H9 (cell line): ENCODE results near the gene ZNF784. TPM values are rescaled to one million over a fixed set of nuclear protein-coding genes. Genes with fewer than 3 reads are reported as not detected.

Source experiments
- DNase-seq: peaks from one replicate; pipeline ENCODE4 v3.0.0-alpha.2; 2017
- H2AFZ ChIP-seq: one replicate; pipeline ENCODE4 v1.6.1; 2013; ENCODE audit warnings: mild to moderate bottlenecking, low read length, control low read depth, moderate library complexity
- H2AK5ac ChIP-seq: 2 replicates; pipeline ENCODE4 v1.6.1; 2013; ENCODE audit warnings: low read length, control low read depth, mixed read lengths; ENCODE audit not compliant: insufficient read length
- H2BK120ac ChIP-seq: one replicate; pipeline ENCODE4 v1.6.1; 2013; ENCODE audit warnings: low read depth, mild to moderate bottlenecking, low read length, control low read depth, inconsistent platforms; ENCODE audit not compliant: poor library complexity, severe bottlenecking
- H2BK12ac ChIP-seq: 2 replicates; pipeline ENCODE4 v1.6.1; 2013; ENCODE audit warnings: low read length, control low read depth, mixed read lengths, low read depth; ENCODE audit not compliant: insufficient read length
- H2BK15ac ChIP-seq: 2 replicates; pipeline ENCODE4 v1.6.1; 2013; ENCODE audit warnings: low read depth, low read length, control low read depth
- H2BK20ac ChIP-seq: one replicate; pipeline ENCODE4 v1.6.1; 2013; ENCODE audit warnings: low read depth, mild to moderate bottlenecking, low read length, control low read depth, inconsistent platforms; ENCODE audit not compliant: poor library complexity, severe bottlenecking
- H2BK5ac ChIP-seq: 2 replicates; pipeline ENCODE4 v1.6.1; 2013; ENCODE audit warnings: low read length, control low read depth, mixed read lengths; ENCODE audit not compliant: insufficient read length
- H3K14ac ChIP-seq: 2 replicates; pipeline ENCODE4 v1.6.1; 2013; ENCODE audit warnings: low read length, control low read depth; ENCODE audit not compliant: insufficient read depth
- H3K18ac ChIP-seq: 2 replicates; pipeline ENCODE4 v1.6.1; 2013; ENCODE audit warnings: low read depth, mild to moderate bottlenecking, mixed read lengths, low read length, control low read depth; ENCODE audit not compliant: insufficient read length
- H3K23ac ChIP-seq: 2 replicates; pipeline ENCODE4 v1.6.1; 2013; ENCODE audit warnings: low read length, control low read depth, mixed read lengths, low read depth; ENCODE audit not compliant: insufficient read length
- H3K23me2 ChIP-seq: 2 replicates; pipeline ENCODE4 v1.6.1; 2013; ENCODE audit warnings: low read depth, mild to moderate bottlenecking, mixed read lengths, low read length, control low read depth; ENCODE audit not compliant: insufficient read length, poor library complexity, severe bottlenecking
- H3K27ac ChIP-seq: 2 replicates; pipeline ENCODE4 v1.5.1; 2013; ENCODE audit warnings: low read length, control low read depth, mixed read lengths, low read depth; ENCODE audit not compliant: insufficient read length
- H3K27me3 ChIP-seq: 2 replicates; pipeline ENCODE4 v1.6.1; 2013; ENCODE audit warnings: low read length, control low read depth, inconsistent platforms; ENCODE audit not compliant: insufficient read depth
- H3K4ac ChIP-seq: 2 replicates; pipeline ENCODE4 v1.6.1; 2013; ENCODE audit warnings: low read depth, mild to moderate bottlenecking, control low read depth, inconsistent platforms, low read length, moderate library complexity
- H3K4me1 ChIP-seq: 2 replicates; pipeline ENCODE4 v1.6.1; 2013; ENCODE audit warnings: low read length, control low read depth, inconsistent platforms; ENCODE audit not compliant: insufficient read depth
- H3K4me2 ChIP-seq: 2 replicates; pipeline ENCODE4 v1.6.1; 2013; ENCODE audit warnings: low read length, control low read depth, mixed read lengths; ENCODE audit not compliant: insufficient read length, insufficient read depth
- H3K56ac ChIP-seq: 2 replicates; pipeline ENCODE4 v1.6.1; 2013; ENCODE audit warnings: low read depth, mild to moderate bottlenecking, mixed read lengths, low read length, control low read depth; ENCODE audit not compliant: insufficient read length
- H3K79me1 ChIP-seq: 2 replicates; pipeline ENCODE4 v1.6.1; 2013; ENCODE audit warnings: low read depth, mild to moderate bottlenecking, moderate library complexity, low read length, control low read depth, inconsistent platforms; ENCODE audit not compliant: insufficient read depth, poor library complexity, severe bottlenecking
- H3K79me2 ChIP-seq: 2 replicates; pipeline ENCODE4 v1.6.1; 2013; ENCODE audit warnings: low read length, control low read depth, inconsistent platforms; ENCODE audit not compliant: insufficient read depth
- H3K9ac ChIP-seq: 2 replicates; pipeline ENCODE4 v1.6.1; 2013; ENCODE audit warnings: low read length, control low read depth, mixed read lengths; ENCODE audit not compliant: insufficient read length; ENCODE audit errors: extremely low read depth
- H3K9me3 ChIP-seq: one replicate; pipeline ENCODE4 v1.6.1; 2013; ENCODE audit warnings: low read depth, low read length, inconsistent platforms; ENCODE audit not compliant: control insufficient read depth
- H3T11ph ChIP-seq: one replicate; pipeline ENCODE4 v1.6.1; 2013; ENCODE audit warnings: mild to moderate bottlenecking, low read length, control low read depth, inconsistent platforms
- H4K20me1 ChIP-seq: one replicate; pipeline ENCODE4 v1.6.1; 2013; ENCODE audit not compliant: control insufficient read depth, insufficient read length, insufficient read depth
- H4K5ac ChIP-seq: 2 replicates; pipeline ENCODE4 v1.6.1; 2013; ENCODE audit warnings: low read depth, mild to moderate bottlenecking, mixed read lengths, low read length, control low read depth; ENCODE audit not compliant: insufficient read length
- H4K8ac ChIP-seq: replicated peaks from 2 replicates; pipeline ENCODE4 v1.6.1; 2013; ENCODE audit warnings: low read length, control low read depth, mixed read lengths, low read depth; ENCODE audit not compliant: insufficient read length
- H4K91ac ChIP-seq: 2 replicates; pipeline ENCODE4 v1.6.1; 2013; ENCODE audit warnings: low read depth, mild to moderate bottlenecking, moderate library complexity, mixed read lengths, low read length, control low read depth; ENCODE audit not compliant: insufficient read length
- H3K27ac Mint-ChIP-seq, 3 experiments: 2 replicates in 2 of 3; 3 replicates in 1 of 3; pipeline ENCODE4 v1.8.0; 2020 to 2021; ENCODE audit warnings: mixed read lengths in 3 of 3, mild to moderate bottlenecking in 1 of 3, moderate library complexity in 1 of 3
- H3K27me3 Mint-ChIP-seq: 2 replicates; pipeline ENCODE4 v1.8.0; 2021; ENCODE audit warnings: low read depth, mild to moderate bottlenecking, moderate library complexity, mixed read lengths
- H3K36me3 Mint-ChIP-seq, 3 experiments: 2 replicates in 2 of 3; 3 replicates in 1 of 3; pipeline ENCODE4 v1.8.0; 2020 to 2021; ENCODE audit warnings: low read depth in 3 of 3, mixed read lengths in 3 of 3; ENCODE audit not compliant: insufficient read depth in 1 of 3
- H3K4me1 Mint-ChIP-seq, 2 experiments: 2 replicates each; pipeline ENCODE4 v1.8.0; 2020; ENCODE audit warnings: mixed read lengths in 2 of 2
- H3K4me3 Mint-ChIP-seq, 2 experiments: 2 replicates in 1 of 2; 3 replicates in 1 of 2; pipeline ENCODE4 v1.8.0; 2020 to 2021; ENCODE audit warnings: mild to moderate bottlenecking in 2 of 2, mixed read lengths in 2 of 2, moderate library complexity in 1 of 2
- H3K9me3 Mint-ChIP-seq, 2 experiments: 2 replicates in 1 of 2; 3 replicates in 1 of 2; pipeline ENCODE4 v1.8.0; 2020; ENCODE audit warnings: mild to moderate bottlenecking in 2 of 2, mixed read lengths in 2 of 2, moderate library complexity in 1 of 2
- CTCF ChIP-seq: fragments of 200-600 bp; sonication (generic); conservative IDR thresholded peaks from 3 replicates; pipeline ENCODE4 v1.8.0; 2021; ENCODE audit warnings: antibody characterized with exemption, mild to moderate bottlenecking
- WGBS: extraction: QIAGEN DNeasy Blood & Tissue Kit; methylation state at CpG from one replicate; pipeline ENCODE4 v1.1.7; 2013; ENCODE audit warnings: missing lambda C conversion rate, low lambda C conversion rate, mixed read lengths; ENCODE audit not compliant: insufficient read length; ENCODE audit errors: extremely low coverage; 5-methylcytosine and 5-hydroxymethylcytosine counted together
- total RNA-seq: library from RNA; stranded (reverse); gene quantifications from 2 replicates; pipeline ENCODE4 v1.2.1, GENCODE V29; 2021

ZNF784 gene
- total RNA-seq, 1 experiment from 2014 or later = 10.7 TPM

GRCh38 chr19:55643887-55644176, 19.5 kb upstream of the ZNF784 start:
- no peak overlapping the region for H4K91ac ChIP-seq
- peak overlapping the region; percentile 73 for H3K4me2 ChIP-seq
- no peak for DNase-seq
- H3K27ac Mint-ChIP-seq = peak overlapping the region in 2 of 3 experiments; percentile 94 to 98; a peak in 4 of 7 replicates
- no peak overlapping the region for H3K23ac ChIP-seq
- H4K5ac ChIP-seq = no peak overlapping the region
- peaks cover 3% of the 10 kb centered on the region for H3K79me1 ChIP-seq
- H2AFZ ChIP-seq = no peak overlapping the region
- peaks cover 40% of the 10 kb centered on the region for H3K23me2 ChIP-seq
- no CpG with 5 or more reads among the region's 15 CpGs for WGBS
- no peak overlapping the region for H3K56ac ChIP-seq
- H3K14ac ChIP-seq = no peak overlapping the region; the same call in 1 of the 2 replicates
- H4K20me1 ChIP-seq = no peaks in the 10 kb centered on the region
- no peak overlapping the region for H4K8ac ChIP-seq
- H3T11ph ChIP-seq = no peak overlapping the region
- no peak overlapping the region for H2BK5ac ChIP-seq
- H3K27me3 ChIP-seq = no peaks in the 10 kb centered on the region
- peaks cover 17 to 37% (median 26%) of the 10 kb centered on the region in 3 experiments for H3K36me3 Mint-ChIP-seq
- H3K27ac ChIP-seq = no peak overlapping the region
- no peak overlapping the region for H2BK15ac ChIP-seq
- H3K27me3 Mint-ChIP-seq = peaks cover 3% of the 10 kb centered on the region; the same call in 1 of the 2 replicates
- H3K18ac ChIP-seq = no peak overlapping the region
- H3K4me1 ChIP-seq = no peaks in the 10 kb centered on the region
- H3K4me1 Mint-ChIP-seq = peaks cover 26 to 43% of the 10 kb centered on the region in 2 experiments
- no peak overlapping the region for H2BK20ac ChIP-seq
- peak overlapping the region; percentile 70 for H3K9ac ChIP-seq
- H3K9me3 ChIP-seq = no peaks in the 10 kb centered on the region
- no peak for TF ChIP-seq CTCF
- H3K9me3 Mint-ChIP-seq = peaks cover 0 to 4% of the 10 kb centered on the region in 2 experiments; a peak in 2 of 5 replicates
- no peak overlapping the region for H2BK12ac ChIP-seq
- no peak overlapping the region for H3K4ac ChIP-seq
- no peak overlapping the region for H2AK5ac ChIP-seq
- H3K4me3 Mint-ChIP-seq = peak overlapping the region; percentile 97
- peaks cover 7% of the 10 kb centered on the region; the same call in 1 of the 2 replicates for H3K79me2 ChIP-seq
- H2BK120ac ChIP-seq = no peak overlapping the region
